SU-DHL-6 (cell line): Measurements from ENCODE around the gene LENG9.
"Not testable (repeated sequence)": the region's sequence is repeated elsewhere in the genome, so short reads cannot be mapped to it uniquely, and the experiment has no call there.

Experiments
- H2AFZ ChIP-seq: fragments of 200-600 bp; sonication (generic); 2 replicates; pipeline ENCODE4 v1.6.1; 2014; ENCODE audit warnings: low read depth, mild to moderate bottlenecking, moderate library complexity, mixed read lengths, antibody characterized with exemption, low read length; ENCODE audit not compliant: severe bottlenecking
- H3F3A ChIP-seq: fragments of 200-600 bp; shearing (Covaris generic); 2 replicates; pipeline ENCODE4 v1.6.0; 2016; ENCODE audit warnings: antibody characterized with exemption, mild to moderate bottlenecking; ENCODE audit not compliant: insufficient read depth
- H3K27ac ChIP-seq: fragments of 200-600 bp; sonication (generic); 2 replicates; pipeline ENCODE4 v1.5.1; 2016; ENCODE audit warnings: low read depth, mild to moderate bottlenecking, low read length, moderate library complexity, mixed read lengths
- H3K27me3 ChIP-seq: fragments of 200-600 bp; sonication (generic), shearing (Covaris generic); 2 replicates; pipeline ENCODE4 v1.6.0; 2014; ENCODE audit warnings: mild to moderate bottlenecking, low read length
- H3K36me3 ChIP-seq: fragments of 200-600 bp; sonication (generic); 2 replicates; pipeline ENCODE4 v1.6.1; 2014; ENCODE audit warnings: mild to moderate bottlenecking, low read length, mixed read lengths
- H3K4me2 ChIP-seq: fragments of 300-600, 200-600 bp; shearing (Covaris generic), sonication (generic); 2 replicates; pipeline ENCODE4 v1.6.0; 2014; ENCODE audit warnings: low read length, low read depth, mild to moderate bottlenecking; ENCODE audit not compliant: poor library complexity, severe bottlenecking
- H3K4me3 ChIP-seq: fragments of 200-600 bp; sonication (generic); 2 replicates; pipeline ENCODE4 v1.5.1; 2014; ENCODE audit warnings: antibody characterized with exemption, low read length, mild to moderate bottlenecking, mixed read lengths; ENCODE audit not compliant: insufficient read depth, poor library complexity, severe bottlenecking
- H3K79me2 ChIP-seq: fragments of 200-600 bp; sonication (generic); 2 replicates; pipeline ENCODE4 v1.6.1; 2014; ENCODE audit warnings: mild to moderate bottlenecking, low read length, moderate library complexity; ENCODE audit not compliant: insufficient read depth
- H3K9ac ChIP-seq: fragments of 200-600 bp; sonication (generic); 2 replicates; pipeline ENCODE4 v1.7.0; 2014; ENCODE audit warnings: mild to moderate bottlenecking, low read length
- H3K9me2 ChIP-seq: fragments of 200-600 bp; sonication (generic); replicated peaks from 2 replicates; pipeline ENCODE4 v1.6.1; 2014; ENCODE audit warnings: low read length; ENCODE audit not compliant: insufficient read depth
- H3K9me3 ChIP-seq: fragments of 200-600 bp; sonication (generic); 2 replicates; pipeline ENCODE4 v1.6.1; 2014; ENCODE audit warnings: low read length, mixed read lengths; ENCODE audit not compliant: insufficient read depth
- H4K20me1 ChIP-seq: fragments of 200-600 bp; sonication (generic); 2 replicates; pipeline ENCODE4 v1.6.1; 2014; ENCODE audit warnings: low read depth, mild to moderate bottlenecking, antibody characterized with exemption, low read length, moderate library complexity, mixed read lengths
- CTCF ChIP-seq: fragments of 200-600 bp; sonication (generic); IDR thresholded peaks from one replicate; pipeline ENCODE4 v1.5.1; 2017; ENCODE audit warnings: antibody characterized with exemption, mild to moderate bottlenecking, low read length, moderate library complexity; ENCODE audit not compliant: insufficient read depth, poor library complexity, severe bottlenecking
- EZH2phosphoT487 ChIP-seq: fragments of 200-600 bp; sonication (generic), shearing (Covaris generic); conservative IDR thresholded peaks from 2 replicates; pipeline ENCODE4 v1.6.1; 2018; ENCODE audit warnings: mild to moderate bottlenecking, antibody characterized with exemption, low read length, moderate library complexity, mixed read lengths

Gene LENG9

GRCh38 chr19:54463531-54464043 is at the start of gene LENG9:
Gene LENG9, minus strand, starts transcription at chr19:54463778. Its CDS starts 252 bp downstream, at chr19:54463526.
- H3K36me3 ChIP-seq = 0 out of 2 replicates have a peak, but pooled peaks cover 3% of the 10 kb centered on the region
- peaks cover 24% of the 10 kb centered on the region; the same call in 1 of the 2 replicates for H3F3A ChIP-seq
- H3K9ac ChIP-seq = peak within 1 kb of the TSS; percentile 57
- H4K20me1 ChIP-seq = no peaks in the 10 kb centered on the region; the same call in 1 of the 2 replicates
- peak within 1 kb of the TSS; percentile 90 for H2AFZ ChIP-seq
- peak within 1 kb of the TSS; percentile 81 for H3K27ac ChIP-seq
- no peaks in the 10 kb centered on the region for H3K9me2 ChIP-seq
- H3K9me3 ChIP-seq = no peaks in the 10 kb centered on the region
- H3K4me2 ChIP-seq = peak within 1 kb of the TSS; percentile 77
- no peak for TF ChIP-seq CTCF
- no peak for TF ChIP-seq EZH2phosphoT487
- H3K27me3 ChIP-seq = no peaks in the 10 kb centered on the region
- peak within 1 kb of the TSS; percentile 66 for H3K4me3 ChIP-seq
- H3K79me2 ChIP-seq = no peaks in the 10 kb centered on the region

- not testable (repeated sequence) for H3F3A ChIP-seq, H3K4me2 ChIP-seq, H3K27ac ChIP-seq, H3K9ac ChIP-seq, H2AFZ ChIP-seq, H3K79me2 ChIP-seq, H3K27me3 ChIP-seq, H3K9me2 ChIP-seq, H3K36me3 ChIP-seq, H4K20me1 ChIP-seq, H3K9me3 ChIP-seq, H3K4me3 ChIP-seq
Observed at GRCh38 chr19:54509200-54509940, 45.8 kb upstream of the LENG9 start.

- not testable (repeated sequence) for H3K36me3 ChIP-seq, H3K4me2 ChIP-seq, H3F3A ChIP-seq, H3K27me3 ChIP-seq, H3K4me3 ChIP-seq, H4K20me1 ChIP-seq, H3K9me2 ChIP-seq, H3K79me2 ChIP-seq, H3K27ac ChIP-seq, H2AFZ ChIP-seq, H3K9me3 ChIP-seq, H3K9ac ChIP-seq
Observed at GRCh38 chr19:54508487-54508886, 44.9 kb upstream of the LENG9 start.

- no peaks in the 10 kb centered on the region for H3K36me3 ChIP-seq
- no peak overlapping the region for H3K4me2 ChIP-seq
- no peak overlapping the region for H3K27ac ChIP-seq
- no peaks in the 10 kb centered on the region for H3K9me3 ChIP-seq
- H2AFZ ChIP-seq = no peak overlapping the region
- no peaks in the 10 kb centered on the region for H3K79me2 ChIP-seq
- no peaks in the 10 kb centered on the region for H3K27me3 ChIP-seq
- no peaks in the 10 kb centered on the region for H4K20me1 ChIP-seq
- H3K4me3 ChIP-seq = no peak overlapping the region
- no peak overlapping the region for H3K9ac ChIP-seq
- no peak for TF ChIP-seq EZH2phosphoT487
- no peak for TF ChIP-seq CTCF
- no peaks in the 10 kb centered on the region for H3K9me2 ChIP-seq
- H3F3A ChIP-seq = no peaks in the 10 kb centered on the region
Observed at GRCh38 chr19:54507824-54508223, 44.2 kb upstream of the LENG9 start.

- not testable (repeated sequence) for H3K36me3 ChIP-seq, H3K27ac ChIP-seq, H3K79me2 ChIP-seq, H3K27me3 ChIP-seq, H3K9me3 ChIP-seq, H2AFZ ChIP-seq, H3F3A ChIP-seq, H4K20me1 ChIP-seq, H3K9ac ChIP-seq, H3K4me3 ChIP-seq, H3K9me2 ChIP-seq
- peak overlapping the region; percentile 25 for H3K4me2 ChIP-seq
Observed at GRCh38 chr19:54507038-54507717, 43.6 kb upstream of the LENG9 start.
